ENCODE data around the gene NSMCE4A.

- TF ChIP-seq CTCF (IDR thresholded peaks at IDR 0.05; ENCODE audit: poor library complexity), result no peak
- TF ChIP-seq EZH2 (IDR thresholded peaks at IDR 0.05; ENCODE audit: borderline replicate concordance), result no peak
- no peak for TF ChIP-seq EZH2phosphoT487 (IDR thresholded peaks at IDR 0.05; ENCODE audit: low read depth, severe bottlenecking, unreplicated experiment)
Measured at GRCh38 chr10:121949049-121949448, 26.0 kb downstream of the NSMCE4A start.
